Pancreas (tissue), 10 donors: ENCODE data around the gene DDX24. TPM values are rescaled to one million over a fixed set of nuclear protein-coding genes. Genes with fewer than 3 reads are reported as not detected.
A peak's percentile ranks its signal among the peaks of the same experiment; 100 is the strongest.

ENCODE experiments used
- ATAC-seq, 4 donors: fragments of 200-7000 bp; cut with Tn5 transposase; one replicate each; pipeline versions ENCODE4 v1.8.0 to v1.9.1; 2020; ENCODE audit warnings: mild to moderate bottlenecking in 4 of 4, moderate library complexity in 4 of 4
- DNase-seq, 6 donors: peaks; one replicate each; pipeline ENCODE4 v3.0.0-alpha.2; 2020
- FAIRE-seq: peaks from 2 replicates; lab custom pipeline; 2012; peaks lifted over from hg19 to GRCh38; lab: Jason Lieb, UNC
- H3K27ac ChIP-seq, 4 donors: fragments of 200-600 bp; sonication (generic); 1 replicate in 3 of 4; 2 replicates in 1 of 4; pipeline versions ENCODE4 v1.5.0 to v1.8.0; 2020
- H3K27me3 ChIP-seq, 4 donors: fragments of 200-600 bp; one replicate each; pipeline ENCODE4 v1.8.0; 2021
- H3K36me3 ChIP-seq, 3 donors: fragments of 200-600 bp; sonication (generic) in 1 of 3; one replicate each; pipeline versions ENCODE4 v1.5.0 to v1.8.0; 2020 to 2021
- H3K4me1 ChIP-seq, 3 donors: fragments of 200-600 bp; one replicate each; pipeline ENCODE4 v1.8.0; 2021
- H3K4me3 ChIP-seq, 4 donors: fragments of 200-600 bp; sonication (generic) in 2 of 4; one replicate each; pipeline versions ENCODE4 v1.5.0 to v1.8.0; 2020 to 2021
- H3K9me3 ChIP-seq, 4 donors: fragments of 200-600 bp; one replicate each; pipeline ENCODE4 v1.8.0; 2021
- WGBS, 2 donors: extraction: QIAGEN DNeasy Blood & Tissue Kit; methylation state at CpG; one replicate each; pipeline ENCODE4 v1.1.7; 2013; 5-methylcytosine and 5-hydroxymethylcytosine counted together
- intact Hi-C, 3 donors: fragments of 100-400 bp; cut with DNase I; formaldehyde crosslinking; loops; one replicate each; pipeline versions ENCODE4 v1.11.1 to v1.14.2; 2022
- polyA plus RNA-seq, 2 donors: library from polyadenylated mRNA; stranded (reverse); fragments of 200-250 nt; gene quantifications; one replicate each; pipeline ENCODE4 v1.2.3, GENCODE V29; 2013
- total RNA-seq, 6 donors: library from RNA; stranded (reverse); fragmentation: NEBNext Ultra II Directional in 4 of 6; extraction: Animal tissue kit (Norgen Biotek cat#: 25700) in 4 of 6; gene quantifications; one replicate each; pipeline versions ENCODE4 v1.2.1 to v1.2.4, GENCODE V29; 2021 to 2023
- TF ChIP-seq, protein P1 (sequence below), 4 donors: fragments of 200-600 bp; sonication (generic) in 3 of 4; IDR thresholded peaks; one replicate each; pipeline versions ENCODE4 v1.5.0 to v1.8.0; 2021; ENCODE audit warnings: antibody characterized with exemption in 4 of 4
- donor health status: healthy with polysubstance abuse.
- donor health status: DM: no; HTN: no; CAD: no; lungs with moderate emphysema.
- donor health status: DM: no; HTN: no; CAD: no.
- donor health status: control.
- donor health status: control.
- donor health status: Bipolar disorder and iron deficiency.
- donor health status: DM: yes; HTN: yes; CAD: no.
- donor health status: DM: no; HTN: no; CAD: no.
- donor health status: DM: no; HTN: no; CAD: no.
- donor health status: DM: yes; HTN: yes; CAD: no.

DDX24 gene
- total and polyA plus RNA-seq, 8 donors = 55.9 to 111 (median 68.1) TPM

DNA sequence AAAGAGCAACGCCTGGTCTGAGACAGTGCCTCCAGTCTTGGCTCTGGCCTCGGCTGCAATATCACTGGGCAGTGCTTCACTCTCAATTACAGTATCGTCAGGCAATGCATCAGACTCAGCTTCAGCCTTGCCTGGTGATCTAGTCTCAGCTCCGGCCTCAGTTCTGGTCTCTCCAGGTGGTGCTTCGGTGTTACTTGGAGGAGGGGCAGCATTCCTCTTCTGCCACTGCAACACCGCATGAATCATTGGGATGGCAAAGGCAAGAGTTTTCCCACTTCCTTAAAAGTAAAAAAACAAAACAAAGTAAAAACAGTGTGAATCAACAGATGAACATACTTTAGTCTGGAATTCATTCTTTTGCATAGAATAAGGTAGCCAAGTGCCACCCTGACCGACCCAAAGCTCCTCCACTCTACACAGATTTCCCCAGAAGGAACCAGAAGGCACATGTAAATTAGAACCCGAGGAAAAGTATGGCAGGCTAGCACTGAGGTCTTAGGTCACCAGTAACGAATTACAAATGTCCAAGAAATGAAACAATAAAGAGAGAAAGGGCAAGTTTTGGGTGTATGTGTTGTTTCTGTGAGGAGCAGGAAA is 18.6 kb downstream of the DDX24 start:
- peaks cover 27 to 66% (median 56%) of the 10 kb centered on the region in 3 donors for H3K4me1 ChIP-seq

GRCh38 chr14:94059998-94060397 is 21.0 kb downstream of the DDX24 start:
- H3K27ac ChIP-seq = peak overlapping the region in 3 of 4 donors; percentile 31 to 76 (median 71)
- 29 to 35% methylated on average over 5 of the region's 5 CpGs for whole genome bisulfite sequencing, 2 donors
- ATAC-seq = peak in 1 of 4 donors; percentile 7

More for the DNA sequence above, 18.6 kb downstream of the DDX24 start:
- FAIRE-seq = no peak
- H3K4me3 ChIP-seq = no peak overlapping the region
- no peak for ATAC-seq
- WGBS, 2 donors = 79 to 86% methylated on average over 9 of the region's 9 CpGs
- peak overlapping the region in 1 of 4 donors; percentile 34 for H3K27ac ChIP-seq
- peaks cover 0 to 34% (median 7%) of the 10 kb centered on the region in 3 donors for H3K36me3 ChIP-seq
- DNase-seq = no peak
- TF ChIP-seq, protein P1, sequence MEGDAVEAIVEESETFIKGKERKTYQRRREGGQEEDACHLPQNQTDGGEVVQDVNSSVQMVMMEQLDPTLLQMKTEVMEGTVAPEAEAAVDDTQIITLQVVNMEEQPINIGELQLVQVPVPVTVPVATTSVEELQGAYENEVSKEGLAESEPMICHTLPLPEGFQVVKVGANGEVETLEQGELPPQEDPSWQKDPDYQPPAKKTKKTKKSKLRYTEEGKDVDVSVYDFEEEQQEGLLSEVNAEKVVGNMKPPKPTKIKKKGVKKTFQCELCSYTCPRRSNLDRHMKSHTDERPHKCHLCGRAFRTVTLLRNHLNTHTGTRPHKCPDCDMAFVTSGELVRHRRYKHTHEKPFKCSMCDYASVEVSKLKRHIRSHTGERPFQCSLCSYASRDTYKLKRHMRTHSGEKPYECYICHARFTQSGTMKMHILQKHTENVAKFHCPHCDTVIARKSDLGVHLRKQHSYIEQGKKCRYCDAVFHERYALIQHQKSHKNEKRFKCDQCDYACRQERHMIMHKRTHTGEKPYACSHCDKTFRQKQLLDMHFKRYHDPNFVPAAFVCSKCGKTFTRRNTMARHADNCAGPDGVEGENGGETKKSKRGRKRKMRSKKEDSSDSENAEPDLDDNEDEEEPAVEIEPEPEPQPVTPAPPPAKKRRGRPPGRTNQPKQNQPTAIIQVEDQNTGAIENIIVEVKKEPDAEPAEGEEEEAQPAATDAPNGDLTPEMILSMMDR (IDR thresholded peaks at IDR 0.05) = no peak
- intact Hi-C loops = no loop called here
- H3K27me3 ChIP-seq = no peaks in the 10 kb centered on the region
- no peaks in the 10 kb centered on the region for H3K9me3 ChIP-seq

GRCh38 chr14:94058674-94059138 is 22.3 kb downstream of the DDX24 start:
- FAIRE-seq (no peak), DNase-seq (peak in 3 of 6 donors; percentile 55 to 78 (median 73)), ATAC-seq (peak; percentile 82 to 90 (median 87))
- peaks cover 0 to 60% (median 25%) of the 10 kb centered on the region in 3 donors for H3K36me3 ChIP-seq
- H3K27me3 ChIP-seq = no peaks in the 10 kb centered on the region
- H3K4me1 ChIP-seq = peaks cover 27 to 62% (median 51%) of the 10 kb centered on the region in 3 donors
- TF ChIP-seq, protein P1 (IDR thresholded peaks at IDR 0.05) = no peak
- intact Hi-C loops = no loop called here
- peak overlapping the region; percentile 13 to 76 (median 51) for H3K27ac ChIP-seq
- H3K9me3 ChIP-seq = no peaks in the 10 kb centered on the region
- WGBS, 2 donors = 25 to 26% methylated on average over 5 of the region's 5 CpGs
- no peak overlapping the region for H3K4me3 ChIP-seq

More at GRCh38 chr14:94059998-94060397, 21.0 kb downstream of the DDX24 start:
- H3K36me3 ChIP-seq = peaks cover 0 to 51% (median 18%) of the 10 kb centered on the region in 3 donors
- H3K27me3 ChIP-seq = no peaks in the 10 kb centered on the region
- TF ChIP-seq, protein P1 (IDR thresholded peaks at IDR 0.05) = no peak
- H3K4me1 ChIP-seq = peaks cover 27 to 59% (median 51%) of the 10 kb centered on the region in 3 donors
- H3K9me3 ChIP-seq = no peaks in the 10 kb centered on the region
- FAIRE-seq (no peak), DNase-seq (no peak)
- H3K4me3 ChIP-seq = no peak overlapping the region
- intact Hi-C loops = no loop called here

DNA sequence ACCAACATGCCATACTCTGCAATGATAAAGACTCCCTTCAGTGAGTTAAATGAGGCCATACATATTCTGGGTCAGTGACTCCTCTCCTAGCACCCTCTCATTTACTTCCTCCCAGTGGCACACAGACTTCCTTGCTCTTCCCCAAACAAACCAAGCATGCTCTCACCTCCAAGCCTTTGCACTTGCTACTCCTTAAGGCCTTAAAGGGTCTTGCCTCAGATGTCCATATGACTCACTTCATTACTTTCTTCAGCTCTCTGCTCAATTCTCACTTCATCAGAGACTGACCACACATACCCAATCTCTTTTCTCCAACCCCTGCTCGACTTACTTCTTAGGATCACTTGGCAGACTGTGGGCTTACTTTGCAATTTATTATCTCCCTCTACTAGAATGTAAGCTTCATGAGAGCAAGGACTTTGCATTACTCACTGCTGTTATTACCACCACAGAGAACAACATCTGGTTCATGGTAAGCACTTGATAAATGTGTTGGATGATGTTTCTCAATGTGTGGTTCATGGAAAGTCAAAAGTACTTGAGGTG is 22.8 kb downstream of the DDX24 start:
- Histone ChIP-seq H3K4me3 (no peak overlapping the region), H3K4me1 (peaks cover 27 to 57% (median 50%) of the 10 kb centered on the region in 3 donors), H3K27ac (peak overlapping the region; percentile 13 to 76 (median 51)), H3K9me3 (no peaks in the 10 kb centered on the region), H3K36me3 (peaks cover 0 to 60% (median 25%) of the 10 kb centered on the region in 3 donors), H3K27me3 (no peaks in the 10 kb centered on the region)
- WGBS, 2 donors = 11 to 13% methylated on average over 1 of the region's 1 CpG
- DNase-seq (no peak), FAIRE-seq (no peak), ATAC-seq (peak in 3 of 4 donors; percentile 26 to 43 (median 26))
- intact Hi-C loops = no loop called here
- TF ChIP-seq, protein P1 (IDR thresholded peaks at IDR 0.05) = no peak
